ENCODE results near the gene ESPNL. TPM values are rescaled to one million over a fixed set of nuclear protein-coding genes. Genes with fewer than 3 reads are reported as not detected.

The ESPNL gene
- total RNA-seq, 4 donors from 2014 or later, result 0.44 to 2.1 TPM; not detected in 2

GRCh38 chr2:238141541-238142318 is 41.6 kb downstream of the ESPNL start:
- Histone ChIP-seq H3K27me3 (peaks cover 0 to 9% of the 10 kb centered on the region in 2 donors), H3K9me3 (no peaks in the 10 kb centered on the region), H3K4me3 (no peak overlapping the region), H3K4me1 (peaks cover 0 to 20% (median 5%) of the 10 kb centered on the region in 4 donors), H3K27ac (no peak overlapping the region), H3K36me3 (no peaks in the 10 kb centered on the region)
- no peak for TF ChIP-seq POLR2A (IDR thresholded peaks at IDR 0.05)
- no peak for TF ChIP-seq EP300 (IDR thresholded peaks at IDR 0.05)
- TF ChIP-seq, protein P1, sequence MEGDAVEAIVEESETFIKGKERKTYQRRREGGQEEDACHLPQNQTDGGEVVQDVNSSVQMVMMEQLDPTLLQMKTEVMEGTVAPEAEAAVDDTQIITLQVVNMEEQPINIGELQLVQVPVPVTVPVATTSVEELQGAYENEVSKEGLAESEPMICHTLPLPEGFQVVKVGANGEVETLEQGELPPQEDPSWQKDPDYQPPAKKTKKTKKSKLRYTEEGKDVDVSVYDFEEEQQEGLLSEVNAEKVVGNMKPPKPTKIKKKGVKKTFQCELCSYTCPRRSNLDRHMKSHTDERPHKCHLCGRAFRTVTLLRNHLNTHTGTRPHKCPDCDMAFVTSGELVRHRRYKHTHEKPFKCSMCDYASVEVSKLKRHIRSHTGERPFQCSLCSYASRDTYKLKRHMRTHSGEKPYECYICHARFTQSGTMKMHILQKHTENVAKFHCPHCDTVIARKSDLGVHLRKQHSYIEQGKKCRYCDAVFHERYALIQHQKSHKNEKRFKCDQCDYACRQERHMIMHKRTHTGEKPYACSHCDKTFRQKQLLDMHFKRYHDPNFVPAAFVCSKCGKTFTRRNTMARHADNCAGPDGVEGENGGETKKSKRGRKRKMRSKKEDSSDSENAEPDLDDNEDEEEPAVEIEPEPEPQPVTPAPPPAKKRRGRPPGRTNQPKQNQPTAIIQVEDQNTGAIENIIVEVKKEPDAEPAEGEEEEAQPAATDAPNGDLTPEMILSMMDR (IDR thresholded peaks at IDR 0.05), result no peak
- no peak for DNase-seq (ENCODE audit: low spot score in 2 of 2)
- 55 to 69% methylated on average over 10 of the region's 10 CpGs for WGBS, 2 donors

DNA sequence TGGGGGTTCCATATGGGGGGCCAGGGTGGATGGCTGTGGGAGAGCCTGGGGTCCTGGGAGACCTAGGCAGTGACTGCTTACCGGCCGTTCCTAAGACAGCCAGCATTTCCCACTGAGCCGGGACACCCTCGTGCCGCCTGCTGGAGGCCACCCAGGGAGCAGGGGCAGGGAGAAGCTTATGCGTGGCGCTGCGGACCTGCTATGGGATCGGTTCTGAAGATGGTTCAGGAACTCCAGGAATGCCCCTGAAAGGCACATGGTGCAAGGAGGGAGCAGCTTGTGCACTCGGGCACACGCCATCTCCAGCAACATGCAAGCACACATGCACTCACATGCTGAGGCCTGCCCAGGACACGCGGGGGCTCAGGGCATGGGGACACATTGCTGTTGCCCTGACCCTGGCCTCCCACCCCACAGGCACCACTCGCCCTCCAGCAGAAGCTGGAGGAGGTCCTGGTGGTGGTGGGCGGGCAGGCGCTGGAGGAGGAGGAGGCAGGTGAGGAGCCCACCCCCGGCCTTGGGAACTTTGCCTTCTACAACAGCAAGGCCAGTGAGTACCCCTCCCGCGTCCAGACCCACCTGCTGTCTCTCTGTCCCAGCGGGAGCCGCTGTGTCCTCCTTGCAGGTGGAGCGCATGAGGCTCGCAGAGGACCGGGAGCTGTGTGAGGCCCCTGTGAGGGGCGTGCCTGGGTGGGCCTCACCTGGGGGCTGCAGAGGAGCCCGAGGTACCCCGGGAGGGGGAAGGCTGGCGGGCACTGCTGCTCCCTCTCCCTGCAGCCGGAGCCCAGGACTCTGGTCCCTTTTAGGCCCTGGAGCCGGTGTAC is 42.5 kb downstream of the ESPNL start:
- H3K36me3 ChIP-seq, result no peaks in the 10 kb centered on the region
- H3K27me3 ChIP-seq, result peaks cover 0 to 9% of the 10 kb centered on the region in 2 donors
- H3K4me3 ChIP-seq, result no peak overlapping the region
- no peak overlapping the region for H3K27ac ChIP-seq
- H3K9me3 ChIP-seq, result no peaks in the 10 kb centered on the region
- 69 to 82% methylated on average over 19 to 23 of the region's 30 CpGs for WGBS, 2 donors
- peaks cover 0 to 20% (median 5%) of the 10 kb centered on the region in 4 donors for H3K4me1 ChIP-seq
- DNase-seq (ENCODE audit: low spot score in 2 of 2), result no peak
- no peak for TF ChIP-seq POLR2A (IDR thresholded peaks at IDR 0.05)
- TF ChIP-seq EP300 (IDR thresholded peaks at IDR 0.05), result no peak
- TF ChIP-seq, protein P1 (IDR thresholded peaks at IDR 0.05), result no peak

DNA sequence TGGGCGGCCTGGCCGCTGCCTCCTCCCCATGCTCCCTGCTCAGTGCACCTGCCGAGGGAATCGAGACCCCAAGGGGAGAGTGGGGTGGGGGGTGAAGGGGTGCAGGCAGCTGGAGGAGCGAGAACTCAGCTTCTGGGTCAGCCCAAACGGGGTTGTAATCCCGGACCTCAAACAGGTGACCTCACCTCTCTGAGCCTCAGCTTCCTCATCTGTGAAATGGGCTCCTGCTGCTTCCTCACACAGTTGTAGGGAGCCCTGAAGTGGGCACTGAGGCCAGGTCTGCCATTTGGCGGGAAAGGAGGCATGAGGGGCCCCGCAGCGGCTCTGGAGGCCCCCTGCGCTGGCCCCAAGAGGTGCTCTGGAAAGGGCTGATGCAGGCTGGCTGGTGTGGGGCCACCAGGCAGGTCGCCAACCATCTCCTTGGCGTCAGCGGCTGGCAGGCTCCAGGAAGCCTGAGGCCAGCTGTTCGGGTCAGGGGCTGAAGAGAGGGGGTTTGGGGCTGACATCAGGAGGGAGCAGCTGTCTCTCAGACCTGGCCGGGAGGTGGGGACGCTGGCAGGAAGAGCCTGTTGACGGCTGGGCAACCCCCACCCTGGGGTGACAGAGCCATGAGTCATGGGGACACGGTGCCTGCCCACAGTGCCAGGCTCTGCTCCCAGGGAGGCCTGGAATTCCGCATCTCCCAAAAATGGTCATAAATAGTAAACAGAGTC is 43.3 kb downstream of the ESPNL start:
- TF ChIP-seq, protein P1 (IDR thresholded peaks at IDR 0.05), result no peak
- TF ChIP-seq POLR2A (IDR thresholded peaks at IDR 0.05), result no peak
- no peak for TF ChIP-seq EP300 (IDR thresholded peaks at IDR 0.05)
- Histone ChIP-seq H3K9me3 (no peaks in the 10 kb centered on the region), H3K27ac (no peak overlapping the region), H3K4me3 (no peak overlapping the region), H3K4me1 (peaks cover 0 to 14% (median 5%) of the 10 kb centered on the region in 4 donors), H3K36me3 (no peaks in the 10 kb centered on the region), H3K27me3 (peaks cover 0 to 9% of the 10 kb centered on the region in 2 donors)
- WGBS, 2 donors, result 81 to 86% methylated on average over 15 to 18 of the region's 20 CpGs
- no peak for DNase-seq (ENCODE audit: low spot score in 2 of 2)

GRCh38 chr2:238144262-238144661 is 44.1 kb downstream of the ESPNL start:
- H3K9me3 ChIP-seq, result no peaks in the 10 kb centered on the region
- 77 to 85% methylated on average over 4 to 5 of the region's 5 CpGs for WGBS, 2 donors
- H3K4me3 ChIP-seq, result no peak overlapping the region
- DNase-seq (ENCODE audit: low spot score in 2 of 2), result no peak
- H3K27me3 ChIP-seq, result peaks cover 0 to 2% of the 10 kb centered on the region in 2 donors
- TF ChIP-seq, protein P1 (IDR thresholded peaks at IDR 0.05), result no peak
- no peak overlapping the region for H3K27ac ChIP-seq
- no peaks in the 10 kb centered on the region for H3K36me3 ChIP-seq
- peaks cover 0 to 6% (median 1%) of the 10 kb centered on the region in 4 donors for H3K4me1 ChIP-seq

Measured in tibial nerve (tissue), 4 donors.